Measurements from ENCODE around the gene DUSP14.

DUSP14 gene

DNA sequence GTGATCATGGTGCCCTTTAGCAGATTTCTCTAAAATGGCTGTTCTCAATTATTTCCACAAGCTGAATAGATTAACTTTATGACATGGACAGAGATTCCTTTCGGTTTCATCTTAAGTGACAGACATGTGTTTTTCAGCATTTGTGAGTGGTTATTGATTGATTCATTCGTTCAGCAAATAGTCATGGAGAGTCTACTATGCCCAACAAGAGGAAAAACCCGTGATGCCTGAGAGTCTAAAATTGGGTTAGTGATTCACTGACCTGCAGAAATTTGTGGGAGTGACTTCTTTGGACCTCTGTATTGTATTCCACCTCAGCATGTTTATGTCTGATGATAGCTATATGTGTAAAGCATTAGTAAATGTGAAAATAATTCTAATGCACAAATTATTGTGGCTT, 28.0 kb upstream of the DUSP14 start:
- no peak overlapping the region for H3K4me3 ChIP-seq (ENCODE audit: low read length)
- TF ChIP-seq, protein P1, sequence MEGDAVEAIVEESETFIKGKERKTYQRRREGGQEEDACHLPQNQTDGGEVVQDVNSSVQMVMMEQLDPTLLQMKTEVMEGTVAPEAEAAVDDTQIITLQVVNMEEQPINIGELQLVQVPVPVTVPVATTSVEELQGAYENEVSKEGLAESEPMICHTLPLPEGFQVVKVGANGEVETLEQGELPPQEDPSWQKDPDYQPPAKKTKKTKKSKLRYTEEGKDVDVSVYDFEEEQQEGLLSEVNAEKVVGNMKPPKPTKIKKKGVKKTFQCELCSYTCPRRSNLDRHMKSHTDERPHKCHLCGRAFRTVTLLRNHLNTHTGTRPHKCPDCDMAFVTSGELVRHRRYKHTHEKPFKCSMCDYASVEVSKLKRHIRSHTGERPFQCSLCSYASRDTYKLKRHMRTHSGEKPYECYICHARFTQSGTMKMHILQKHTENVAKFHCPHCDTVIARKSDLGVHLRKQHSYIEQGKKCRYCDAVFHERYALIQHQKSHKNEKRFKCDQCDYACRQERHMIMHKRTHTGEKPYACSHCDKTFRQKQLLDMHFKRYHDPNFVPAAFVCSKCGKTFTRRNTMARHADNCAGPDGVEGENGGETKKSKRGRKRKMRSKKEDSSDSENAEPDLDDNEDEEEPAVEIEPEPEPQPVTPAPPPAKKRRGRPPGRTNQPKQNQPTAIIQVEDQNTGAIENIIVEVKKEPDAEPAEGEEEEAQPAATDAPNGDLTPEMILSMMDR (conservative IDR thresholded peaks at IDR 0.05; ENCODE audit: low read depth, low read length), result no peak
- DNase-seq (ENCODE audit: low read depth), result no peak

DNA sequence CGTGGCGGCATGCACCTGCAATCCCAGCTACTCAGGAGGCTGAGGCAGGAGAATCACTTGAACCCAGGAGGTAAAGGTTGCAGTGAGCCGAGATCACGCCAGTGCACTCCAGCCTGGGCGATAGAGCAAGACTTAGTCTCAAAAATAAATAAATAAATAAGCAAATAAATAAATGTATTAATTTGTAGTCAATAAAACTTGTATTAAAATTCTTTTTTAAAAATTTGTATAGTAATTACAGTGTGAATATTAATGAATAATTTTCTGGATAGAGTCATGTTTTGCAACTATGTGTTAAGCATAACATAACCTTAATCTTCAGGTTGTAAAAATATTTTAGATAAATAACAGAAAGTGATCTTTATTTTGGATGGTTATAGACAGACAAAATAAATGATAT, 27.2 kb upstream of the DUSP14 start:
- DNase-seq (ENCODE audit: low read depth), result no peak
- TF ChIP-seq, protein P1 (conservative IDR thresholded peaks at IDR 0.05; ENCODE audit: low read depth, low read length), result no peak
- no peak overlapping the region for H3K4me3 ChIP-seq (ENCODE audit: low read length)

DNA sequence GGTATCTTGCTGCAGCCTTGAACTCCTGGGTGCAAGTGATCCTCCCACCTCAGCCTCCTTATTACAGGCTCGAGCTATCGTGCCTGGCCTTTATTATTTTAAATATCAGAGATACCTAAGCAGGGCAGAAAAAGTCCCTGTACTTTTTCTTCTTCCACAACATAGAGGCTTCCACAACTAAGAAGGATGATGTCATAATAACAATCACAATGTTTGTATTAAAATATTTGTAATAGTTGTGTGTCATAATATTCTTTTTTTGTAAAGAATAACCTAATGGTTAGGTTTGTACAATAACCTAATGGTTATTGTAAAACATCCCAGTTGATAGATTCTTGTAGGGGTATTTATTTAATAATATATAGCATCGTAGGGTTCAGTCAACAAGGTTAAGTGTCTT, 26.7 kb upstream of the DUSP14 start:
- TF ChIP-seq, protein P1 (conservative IDR thresholded peaks at IDR 0.05; ENCODE audit: low read depth, low read length), result no peak
- DNase-seq (ENCODE audit: low read depth), result no peak
- H3K4me3 ChIP-seq (ENCODE audit: low read length), result no peak overlapping the region

DNA sequence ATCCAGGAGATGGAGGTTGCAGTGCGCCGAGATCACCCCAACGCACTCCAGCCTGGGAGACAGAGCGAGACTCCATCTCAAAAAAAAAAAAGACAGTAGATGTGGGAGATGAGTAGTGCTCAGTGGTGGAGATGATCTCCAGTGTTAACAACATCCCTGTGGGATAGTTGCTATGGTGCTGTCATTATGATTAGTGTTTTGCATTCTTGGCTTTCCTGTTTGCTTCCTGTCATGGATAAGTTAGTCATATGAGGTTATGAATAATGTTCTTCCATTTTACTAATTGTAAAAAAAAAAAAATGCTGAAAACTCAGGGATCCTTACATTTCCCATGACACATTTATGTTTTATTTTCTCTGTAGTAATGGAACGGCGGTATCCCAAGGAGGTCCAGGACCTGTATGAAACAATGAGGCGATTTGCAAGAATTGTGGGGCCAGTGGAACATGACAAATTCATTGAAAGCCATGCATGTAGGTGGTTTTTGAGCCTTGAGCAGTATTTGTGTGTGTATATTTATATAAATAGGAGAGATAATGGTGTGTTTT, 24.5 kb upstream of the DUSP14 start:
- H3K4me3 ChIP-seq (ENCODE audit: low read length), result no peak overlapping the region
- DNase-seq (ENCODE audit: low read depth), result no peak
- TF ChIP-seq, protein P1 (conservative IDR thresholded peaks at IDR 0.05; ENCODE audit: low read depth, low read length), result no peak

DNA sequence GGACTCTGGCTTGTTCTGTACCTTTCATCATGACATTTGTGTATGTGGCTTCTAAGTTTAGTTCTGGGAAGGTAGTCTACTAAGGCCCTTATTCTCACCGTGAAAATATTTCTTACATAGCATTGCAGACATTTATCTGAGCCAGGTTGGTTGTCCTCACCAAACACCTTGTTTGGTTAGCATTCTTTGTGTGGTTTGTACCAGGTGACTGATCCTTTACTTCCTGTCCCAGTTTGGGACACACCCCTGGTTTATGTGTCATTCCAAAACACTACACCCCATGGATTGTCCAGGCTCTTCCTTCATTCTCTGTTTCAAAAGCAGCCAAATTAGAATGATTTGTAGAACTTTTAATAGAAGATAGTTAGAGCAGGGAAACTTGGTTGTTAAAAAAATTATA, 23.2 kb upstream of the DUSP14 start:
- DNase-seq (ENCODE audit: low read depth), result no peak
- no peak overlapping the region for H3K4me3 ChIP-seq (ENCODE audit: low read length)

DNA sequence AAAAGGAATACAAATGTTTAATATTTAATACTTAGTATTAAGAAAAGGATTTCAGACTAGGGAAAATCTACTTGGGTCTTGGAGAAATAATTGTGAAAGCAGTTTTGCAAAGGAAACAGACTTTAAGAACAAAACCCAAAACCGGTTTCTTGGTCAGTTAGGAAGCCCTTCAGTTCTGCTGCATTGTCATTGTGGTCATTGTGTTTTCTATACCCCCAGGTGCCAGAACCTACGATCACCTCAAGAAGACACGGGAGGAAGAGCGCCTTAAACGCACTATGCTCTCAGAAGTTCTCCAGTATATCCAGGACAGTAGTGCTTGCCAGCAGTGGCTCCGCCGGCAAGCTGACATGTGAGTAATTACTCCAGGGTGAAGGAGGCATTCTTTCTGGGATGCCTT, 19.5 kb upstream of the DUSP14 start:
- TF ChIP-seq, protein P1 (conservative IDR thresholded peaks at IDR 0.05; ENCODE audit: low read depth, low read length), result no peak
- no peak overlapping the region for H3K4me3 ChIP-seq (ENCODE audit: low read length)
- no peak for DNase-seq (ENCODE audit: low read depth)

More for the DNA sequence above, 23.2 kb upstream of the DUSP14 start:
- TF ChIP-seq, protein P1 (conservative IDR thresholded peaks at IDR 0.05; ENCODE audit: low read depth, low read length), result no peak

DNA sequence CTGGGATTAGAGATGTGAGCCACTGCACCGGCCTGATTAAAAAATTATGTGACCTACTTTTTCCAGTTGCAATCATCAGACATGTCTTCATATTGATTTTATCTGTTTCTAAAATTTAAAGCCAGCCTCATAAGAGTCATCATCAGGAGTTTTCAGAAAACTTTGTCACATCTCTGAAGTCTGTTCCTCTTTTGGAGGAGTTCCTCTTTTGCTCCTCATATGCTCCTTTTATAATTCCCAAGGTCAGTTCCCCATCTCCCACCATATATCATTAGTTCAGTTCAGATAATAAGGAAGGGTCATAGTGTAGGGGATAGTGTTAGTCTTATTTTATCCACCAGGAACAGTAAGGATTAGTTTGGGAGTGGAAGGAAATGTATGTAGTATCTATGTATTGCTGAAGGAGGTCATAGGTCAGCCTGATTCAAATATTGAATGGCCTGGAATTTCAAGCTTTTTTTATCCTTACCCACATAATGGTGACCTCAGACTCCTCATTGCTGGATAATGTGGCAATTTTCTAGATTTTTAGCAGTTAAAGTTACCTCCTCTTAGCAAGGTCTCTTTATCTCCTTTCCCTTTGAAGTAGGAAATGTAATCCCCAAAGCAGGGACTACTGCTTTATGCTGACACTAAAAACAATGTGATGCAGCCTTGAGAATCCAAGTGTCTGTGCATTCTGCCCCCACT, 13.8 kb upstream of the DUSP14 start:
- H3K4me3 ChIP-seq (ENCODE audit: low read length), result no peak overlapping the region
- DNase-seq (ENCODE audit: low read depth), result no peak
- TF ChIP-seq, protein P1 (conservative IDR thresholded peaks at IDR 0.05; ENCODE audit: low read depth, low read length), result no peak
